ENCODE results near the gene GJA5.
A peak's percentile ranks its signal among the peaks of the same experiment; 100 is the strongest.

Gene GJA5

GRCh38 chr1:147772570-147772969, 12.2 kb upstream of the GJA5 start:
- H3K4me3 ChIP-seq (ENCODE audit: low read depth, low read length), result no peak overlapping the region
- TF ChIP-seq POLR2A (IDR thresholded peaks at IDR 0.05; ENCODE audit: extremely low read depth, insufficient read length), result no peak
- no peak for TF ChIP-seq CTCF (IDR thresholded peaks at IDR 0.05; ENCODE audit: low read depth, low read length)
- no peak for TF ChIP-seq MYC (IDR thresholded peaks at IDR 0.05; ENCODE audit: low read depth, low read length)
- no peak for TF ChIP-seq MAX (IDR thresholded peaks at IDR 0.05; ENCODE audit: low read depth, low read length)
- DNase-seq (ENCODE audit: low read depth), result no peak

- TF ChIP-seq MAX (IDR thresholded peaks at IDR 0.05; ENCODE audit: low read depth, low read length) (no peak), POLR2A (IDR thresholded peaks at IDR 0.05; ENCODE audit: extremely low read depth, insufficient read length) (no peak), MYC (IDR thresholded peaks at IDR 0.05; ENCODE audit: low read depth, low read length) (no peak), CTCF (IDR thresholded peaks at IDR 0.05; ENCODE audit: low read depth, low read length) (no peak)
- H3K4me3 ChIP-seq (ENCODE audit: low read depth, low read length), result no peak overlapping the region
- peak; percentile 74 for DNase-seq (ENCODE audit: low read depth)
These were observed 11.1 kb upstream of the GJA5 start for GRCh38 chr1:147771226-147772125.

GRCh38 chr1:147769106-147769505, 8.7 kb upstream of the GJA5 start:
- TF ChIP-seq MAX (IDR thresholded peaks at IDR 0.05; ENCODE audit: low read depth, low read length) (no peak), MYC (IDR thresholded peaks at IDR 0.05; ENCODE audit: low read depth, low read length) (no peak), CTCF (IDR thresholded peaks at IDR 0.05; ENCODE audit: low read depth, low read length) (no peak), POLR2A (IDR thresholded peaks at IDR 0.05; ENCODE audit: extremely low read depth, insufficient read length) (no peak)
- DNase-seq (ENCODE audit: low read depth), result no peak
- no peak overlapping the region for H3K4me3 ChIP-seq (ENCODE audit: low read depth, low read length)

- DNase-seq (ENCODE audit: low read depth), result no peak
- H3K4me3 ChIP-seq (ENCODE audit: low read depth, low read length), result no peak overlapping the region
- TF ChIP-seq MAX (IDR thresholded peaks at IDR 0.05; ENCODE audit: low read depth, low read length) (no peak), POLR2A (IDR thresholded peaks at IDR 0.05; ENCODE audit: extremely low read depth, insufficient read length) (no peak)
These were observed 8.2 kb upstream of the GJA5 start for GRCh38 chr1:147768582-147768981.

- TF ChIP-seq CTCF (IDR thresholded peaks at IDR 0.05; ENCODE audit: low read depth, low read length), result no peak
- TF ChIP-seq MYC (IDR thresholded peaks at IDR 0.05; ENCODE audit: low read depth, low read length), result no peak
- TF ChIP-seq POLR2A (IDR thresholded peaks at IDR 0.05; ENCODE audit: extremely low read depth, insufficient read length), result no peak
- H3K4me3 ChIP-seq (ENCODE audit: low read depth, low read length), result no peak overlapping the region
- no peak for DNase-seq (ENCODE audit: low read depth)
These were observed 7.7 kb upstream of the GJA5 start for GRCh38 chr1:147768101-147768500.

- no peak overlapping the region for H3K4me3 ChIP-seq (ENCODE audit: low read depth, low read length)
- TF ChIP-seq MYC (IDR thresholded peaks at IDR 0.05; ENCODE audit: low read depth, low read length) (no peak), POLR2A (IDR thresholded peaks at IDR 0.05; ENCODE audit: extremely low read depth, insufficient read length) (no peak), CTCF (IDR thresholded peaks at IDR 0.05; ENCODE audit: low read depth, low read length) (no peak), MAX (IDR thresholded peaks at IDR 0.05; ENCODE audit: low read depth, low read length) (no peak)
- DNase-seq (ENCODE audit: low read depth), result no peak
These were observed 2.0 kb upstream of the GJA5 start for GRCh38 chr1:147762233-147763024.

Data from NB4 (cell line).